HG03469 (cell line): ENCODE results near the gene KIF21A.

ENCODE experiments used
- ATAC-seq: cut with Tn5 transposase; IDR thresholded peaks from one replicate; pipeline ENCODE4 v1.9.1; 2021; ENCODE audit warnings: mild to moderate bottlenecking, moderate library complexity, moderate number of reproducible peaks; ENCODE audit not compliant: unreplicated experiment

The KIF21A gene

GRCh38 chr12:39292125-39292630 lies 150.7 kb downstream of the KIF21A start:
- ATAC-seq, result no peak

- ATAC-seq, result no peak
These were observed 155.1 kb downstream of the KIF21A start for GRCh38 chr12:39287817-39288216.

- no peak for ATAC-seq
These were observed 155.5 kb downstream of the KIF21A start for GRCh38 chr12:39287409-39287808.

GRCh38 chr12:39278426-39278825 lies 164.5 kb downstream of the KIF21A start:
- ATAC-seq, result no peak

GRCh38 chr12:39277416-39277815 lies 165.5 kb downstream of the KIF21A start:
- peak; percentile 69 for ATAC-seq

GRCh38 chr12:39275846-39276245 lies 167.1 kb downstream of the KIF21A start:
- ATAC-seq, result no peak

- no peak for ATAC-seq
These were observed 169.9 kb downstream of the KIF21A start for GRCh38 chr12:39272871-39273655.

- no peak for ATAC-seq
These were observed 173.4 kb downstream of the KIF21A start for GRCh38 chr12:39269492-39269891.

GRCh38 chr12:39267886-39268285 lies 175.0 kb downstream of the KIF21A start:
- ATAC-seq, result no peak

- ATAC-seq, result no peak
These were observed 190.3 kb downstream of the KIF21A start for GRCh38 chr12:39252628-39253027.
